GM21737 (cell line): ENCODE data around the gene CA9.

Experiments
- ATAC-seq: cut with Tn5 transposase; IDR thresholded peaks from one replicate; pipeline ENCODE4 v1.9.1; 2021; ENCODE audit warnings: mild to moderate bottlenecking, moderate library complexity; ENCODE audit not compliant: unreplicated experiment

The CA9 gene

GRCh38 chr9:35690614-35691333 is 17.0 kb downstream of the CA9 start:
- ATAC-seq: no peak

DNA sequence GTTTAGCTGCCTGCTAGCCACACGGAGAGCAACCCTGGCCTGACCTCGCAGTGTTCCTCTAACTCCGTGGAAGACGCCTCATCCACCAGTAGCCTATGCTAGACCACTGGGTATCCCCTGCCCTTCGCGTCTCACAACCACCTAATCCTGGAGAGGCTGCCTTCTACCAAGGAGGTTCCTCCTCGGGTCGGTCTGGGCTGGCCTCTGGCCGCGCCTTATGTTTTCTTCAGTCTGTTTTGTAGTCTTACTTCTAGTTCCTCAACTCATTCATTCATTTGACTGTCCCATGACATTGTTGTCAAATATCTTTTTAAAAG is 17.6 kb downstream of the CA9 start:
- no peak for ATAC-seq

- ATAC-seq: no peak
Observed at GRCh38 chr9:35691757-35692301, 18.1 kb downstream of the CA9 start.

DNA sequence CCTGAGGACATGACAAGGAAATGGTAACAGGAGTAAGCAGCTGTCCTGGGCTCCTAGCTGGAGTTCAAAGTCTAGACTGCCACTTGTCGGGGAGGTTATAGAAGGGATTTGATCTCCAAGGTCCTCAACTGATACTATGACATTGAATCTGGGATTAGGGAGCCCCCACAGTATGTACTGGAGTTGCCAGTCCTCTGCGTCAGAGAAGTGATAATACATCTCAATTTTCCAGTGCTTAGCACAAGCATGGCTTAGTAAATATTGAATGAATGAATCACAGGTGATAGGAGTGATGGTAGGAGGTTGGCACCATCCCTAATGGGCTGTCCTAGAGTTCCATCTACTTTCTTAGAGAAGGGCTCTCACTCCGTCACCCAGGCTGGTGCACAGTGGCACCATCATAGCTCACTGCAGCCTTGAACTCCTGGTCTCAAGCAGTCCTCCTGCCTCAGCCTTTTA is 22.2 kb downstream of the CA9 start:
- ATAC-seq: no peak

- ATAC-seq: peak; percentile 78
Observed at GRCh38 chr9:35696520-35697215, 22.9 kb downstream of the CA9 start.

- no peak for ATAC-seq
Observed at GRCh38 chr9:35697486-35697885, 23.8 kb downstream of the CA9 start.

DNA sequence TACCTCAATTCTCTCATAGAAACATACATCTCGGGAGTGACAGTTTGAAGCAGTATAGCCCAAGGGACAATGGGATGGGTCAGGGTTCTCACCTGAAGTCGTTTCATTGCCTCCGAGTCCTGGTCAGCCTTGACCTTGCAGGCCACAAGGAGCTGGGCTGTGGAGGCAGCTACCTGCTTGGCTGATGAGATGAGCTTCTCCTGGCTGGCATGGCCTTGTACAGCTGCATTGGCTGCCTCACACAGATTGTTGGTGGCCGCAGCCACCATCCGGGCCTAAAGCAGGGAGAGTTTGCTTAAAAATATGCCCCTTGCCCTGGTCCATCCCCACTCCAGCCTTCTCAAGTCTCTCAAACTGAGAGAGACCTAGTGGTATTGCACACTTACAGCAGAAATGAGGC is 24.5 kb downstream of the CA9 start:
- ATAC-seq: no peak

DNA sequence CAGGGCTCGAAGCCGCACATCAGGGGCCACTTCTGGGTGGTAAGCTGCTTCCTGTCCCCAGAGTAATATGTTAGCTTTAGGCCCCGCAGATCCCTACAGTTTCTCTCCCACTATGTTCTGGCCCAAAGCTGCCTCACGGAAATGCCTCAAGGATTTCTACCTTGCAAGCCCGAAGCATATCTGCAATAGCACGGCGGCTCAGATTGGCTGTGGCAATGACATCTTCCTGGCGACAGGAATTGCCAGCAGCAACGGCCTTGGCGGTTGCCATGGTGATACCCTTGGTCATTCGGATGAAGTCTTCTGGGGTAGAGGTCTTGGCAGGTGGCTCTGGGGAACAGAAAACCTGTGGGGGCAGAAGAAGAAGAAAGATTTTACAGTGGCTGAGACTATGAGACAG is 26.3 kb downstream of the CA9 start:
- no peak for ATAC-seq

DNA sequence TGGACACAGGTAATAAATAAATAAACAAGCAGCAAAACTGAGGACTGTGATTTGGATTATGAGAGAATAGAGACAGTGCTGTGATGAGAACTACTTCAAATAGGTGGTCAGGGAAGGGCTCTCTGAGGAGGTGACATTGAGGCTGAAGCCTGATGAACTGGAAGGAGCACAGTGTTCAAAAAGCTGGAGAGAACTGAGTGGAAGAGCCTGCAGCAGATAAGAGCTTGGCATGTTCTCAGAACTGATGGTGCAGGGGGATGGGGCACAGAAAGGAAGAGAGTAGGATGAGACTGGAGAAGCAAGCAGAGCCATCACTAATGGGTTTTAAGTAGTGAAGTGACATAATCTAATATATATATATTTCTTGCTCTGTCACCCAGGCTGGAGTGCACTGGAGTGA is 27.2 kb downstream of the CA9 start:
- ATAC-seq: no peak

DNA sequence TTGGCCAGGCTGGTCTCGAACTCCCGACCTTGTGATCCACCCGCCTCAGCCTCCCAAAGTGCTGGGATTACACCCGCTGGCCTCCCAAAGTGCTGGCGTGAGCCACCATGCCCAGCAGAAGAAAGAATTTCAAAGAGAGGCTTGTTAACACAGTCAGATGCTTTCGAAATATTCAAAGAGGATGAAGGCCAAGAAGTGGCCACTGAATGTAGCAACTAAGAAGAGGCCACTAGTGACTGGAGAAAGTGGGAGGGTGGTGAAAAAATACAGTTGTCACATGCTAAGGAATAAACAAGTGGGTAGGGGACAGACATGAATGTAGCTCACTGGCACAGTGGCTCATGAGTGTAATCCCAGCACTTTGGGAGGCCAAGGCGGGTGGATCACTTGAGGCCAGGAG is 29.0 kb downstream of the CA9 start:
- ATAC-seq: no peak

GRCh38 chr9:35703906-35704672 is 30.4 kb downstream of the CA9 start:
- ATAC-seq: no peak

DNA sequence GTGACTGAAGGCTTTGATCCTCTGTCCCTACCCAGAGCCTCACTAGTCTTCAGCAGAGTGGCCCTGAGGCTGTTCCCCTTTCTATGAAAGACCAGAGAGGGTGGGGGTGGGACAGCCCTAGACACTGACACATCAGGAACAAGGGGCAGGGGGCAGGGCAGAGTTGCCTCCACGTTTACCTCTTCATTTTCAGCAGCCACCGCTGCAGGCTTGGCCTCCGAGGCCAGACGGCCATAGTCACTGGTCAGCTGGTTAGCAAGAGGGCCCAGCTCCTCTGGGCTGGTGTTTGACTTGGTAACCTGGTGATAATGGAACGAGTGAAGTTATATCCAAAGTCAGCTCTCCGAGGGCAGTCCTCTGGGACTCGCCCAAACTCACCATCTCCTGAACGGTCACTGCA is 31.6 kb downstream of the CA9 start:
- ATAC-seq: no peak

- no peak for ATAC-seq
Observed at GRCh38 chr9:35705836-35706430, 32.2 kb downstream of the CA9 start.

DNA sequence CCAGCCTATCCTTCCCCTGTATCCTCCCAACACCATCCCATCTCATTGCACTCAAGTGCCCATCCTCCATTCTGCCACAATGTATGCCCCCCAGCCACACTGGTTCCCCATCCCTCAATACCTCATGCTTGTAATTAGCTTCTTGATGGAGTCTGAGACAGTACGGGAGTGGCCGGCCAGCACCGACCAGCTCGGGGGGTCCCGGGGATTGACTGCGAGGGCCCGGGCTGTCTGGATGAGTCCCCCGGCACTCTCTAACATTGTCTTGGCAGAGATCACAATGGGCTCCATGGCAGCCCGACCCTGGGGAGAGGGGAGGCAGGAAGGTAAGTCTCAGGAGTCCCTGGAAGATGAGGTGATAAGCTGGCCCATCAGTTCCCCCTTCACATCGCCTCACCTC is 33.2 kb downstream of the CA9 start:
- no peak for ATAC-seq

GRCh38 chr9:35708146-35708545 is 34.4 kb downstream of the CA9 start:
- ATAC-seq: no peak

DNA sequence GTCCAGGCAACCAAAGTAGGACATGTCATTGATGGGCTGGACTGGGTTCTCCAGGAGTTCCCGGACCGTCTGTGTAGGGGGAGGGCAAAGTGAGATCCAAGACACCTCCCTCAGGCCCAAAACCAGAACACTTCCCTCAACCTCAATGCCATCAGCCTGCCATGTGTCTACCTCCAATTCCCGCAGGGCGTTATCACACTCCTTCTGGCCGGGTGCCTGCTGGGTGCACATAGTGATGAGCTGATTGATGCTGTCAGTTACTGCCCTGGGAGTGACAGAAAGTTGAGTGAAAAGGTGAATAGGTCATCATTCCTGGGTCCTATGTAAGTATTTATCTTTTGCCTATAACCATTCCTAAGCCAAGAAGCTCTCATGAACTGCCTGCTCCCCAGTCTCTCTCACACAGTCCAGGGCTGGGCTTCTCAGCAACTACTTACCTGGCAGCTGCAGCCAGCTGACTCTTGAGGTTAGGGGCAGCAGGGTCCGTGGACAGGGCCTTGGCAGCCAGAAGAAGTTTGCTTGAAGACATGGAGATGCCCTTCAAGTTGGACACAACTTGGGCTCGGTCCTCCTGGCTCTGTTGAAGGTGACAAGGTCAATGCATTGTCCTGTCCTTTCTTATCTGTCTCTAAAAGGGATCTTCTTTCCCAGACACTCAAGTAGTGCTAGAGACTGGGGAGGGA is 37.2 kb downstream of the CA9 start:
- ATAC-seq: no peak

- ATAC-seq: no peak
Observed at GRCh38 chr9:35711501-35712428, 38.0 kb downstream of the CA9 start.

DNA sequence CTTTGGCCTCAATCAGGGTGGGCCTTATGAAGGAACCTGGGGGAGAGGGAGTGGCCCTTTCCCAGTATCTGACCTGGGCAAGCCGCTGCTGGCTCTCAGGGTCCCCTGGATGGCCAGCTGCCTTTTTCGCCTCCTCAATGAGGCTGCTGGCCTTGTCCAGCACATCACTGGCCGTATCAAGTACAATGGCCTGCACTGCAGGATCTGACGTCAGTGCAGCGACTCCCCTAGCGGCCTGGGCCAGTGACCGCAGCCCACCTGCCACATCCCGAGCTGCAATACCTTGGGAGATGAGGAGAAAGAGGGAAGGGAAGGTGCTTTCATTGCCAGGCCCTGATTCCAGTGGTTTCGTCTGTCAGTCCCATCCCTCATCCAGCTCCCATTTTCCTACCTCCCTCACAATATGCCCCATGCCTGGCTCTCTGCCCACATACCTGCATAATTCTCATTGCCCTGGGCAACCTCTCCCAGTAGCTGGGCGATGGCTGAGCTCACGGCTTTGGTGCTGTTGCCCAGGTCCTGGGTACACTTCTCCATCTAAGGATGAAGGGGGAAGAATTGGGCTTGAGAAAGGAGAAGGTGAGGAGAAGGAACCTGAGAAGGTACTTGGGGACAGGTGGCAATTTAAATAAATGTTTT is 39.2 kb downstream of the CA9 start:
- no peak for ATAC-seq

DNA sequence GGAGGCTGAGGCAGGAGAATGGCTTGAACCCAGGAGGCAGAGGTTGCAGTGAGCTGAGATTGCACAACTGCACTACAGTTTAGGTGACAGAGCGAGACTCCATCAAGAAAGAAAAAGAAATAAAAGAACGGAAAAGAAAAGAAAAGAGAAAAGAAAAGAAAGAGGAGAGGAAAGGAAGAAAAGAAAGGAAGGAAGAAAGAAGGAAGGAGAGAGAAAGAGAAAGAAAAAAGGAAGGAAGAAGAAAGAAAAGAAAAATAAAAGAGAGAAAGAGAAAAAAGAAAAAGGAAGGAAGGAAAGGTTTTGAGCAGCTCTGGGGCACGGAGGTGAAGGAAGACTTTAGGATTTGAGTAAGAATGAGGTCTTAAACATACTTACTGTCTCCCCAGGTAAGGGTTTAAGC is 39.9 kb downstream of the CA9 start:
- ATAC-seq: no peak
